Ascending aorta (tissue), 2 donors: Measurements from ENCODE around the gene ROBO4. TPM values are rescaled to one million over a fixed set of nuclear protein-coding genes. Genes with fewer than 3 reads are reported as not detected.

ENCODE experiments used
- DNase-seq, 2 donors: peaks; one replicate each; pipeline ENCODE4 v3.0.0-alpha.2; 2019; ENCODE audit warnings: low spot score in 2 of 2
- H3K27ac ChIP-seq, 2 donors: fragments of 200-600 bp; sonication (generic); one replicate each; pipeline ENCODE4 v1.5.1; 2016 to 2017; ENCODE audit warnings: mild to moderate bottlenecking in 1 of 2
- H3K27me3 ChIP-seq: fragments of 200-600 bp; sonication (generic); one replicate; pipeline ENCODE4 v1.5.1; 2017
- H3K36me3 ChIP-seq, 2 donors: fragments of 200-600 bp; sonication (generic); one replicate each; pipeline ENCODE4 v1.5.1; 2016
- H3K4me1 ChIP-seq, 2 donors: fragments of 200-600 bp; sonication (generic); one replicate each; pipeline ENCODE4 v1.5.1; 2016 to 2017; ENCODE audit warnings: mild to moderate bottlenecking in 1 of 2
- H3K4me3 ChIP-seq, 2 donors: fragments of 200-600 bp; sonication (generic); one replicate each; pipeline ENCODE4 v1.5.1; 2016 to 2017; ENCODE audit warnings: mild to moderate bottlenecking in 1 of 2
- H3K9me3 ChIP-seq, 2 donors: fragments of 200-600 bp; sonication (generic); one replicate each; pipeline ENCODE4 v1.5.1; 2016
- CTCF ChIP-seq, 3 experiments: fragments of 200-600 bp in 2 of 3; fragments of 450-650 bp in 1 of 3; sonication (generic) in 2 of 3; IDR thresholded peaks; one replicate each; pipeline ENCODE4 v1.5.1; 2016 to 2019; ENCODE audit warnings: antibody characterized with exemption in 3 of 3, mild to moderate bottlenecking in 1 of 3, moderate library complexity in 1 of 3
- intact Hi-C: fragments of 100-400 bp; cut with DNase I; formaldehyde crosslinking; loops from one replicate; pipeline ENCODE4 v1.15.1; 2023
- total RNA-seq: library from RNA; depleted of rRNA; stranded (reverse); fragments of >200 nt; gene quantifications from one replicate; pipeline ENCODE4 v1.1.0, GENCODE V29; 2016

ROBO4 gene
- total RNA-seq, 1 donor from 2014 or later: 51.5 TPM

- peaks cover 12% of the 10 kb centered on the region for H3K27me3 ChIP-seq
- intact Hi-C loops: no loop called here
These were observed 51.5 kb downstream of the ROBO4 start for GRCh38 chr11:124846070-124846673.

GRCh38 chr11:124844664-124845079, 53.0 kb downstream of the ROBO4 start:
- H3K9me3 ChIP-seq: no peaks in the 10 kb centered on the region
- no peak overlapping the region for H3K27ac ChIP-seq
- DNase-seq: no peak
- no peak for TF ChIP-seq CTCF (IDR thresholded peaks at IDR 0.05)
- H3K4me3 ChIP-seq: no peak overlapping the region
- H3K4me1 ChIP-seq: peaks cover 5 to 7% of the 10 kb centered on the region in 2 donors
- no peaks in the 10 kb centered on the region for H3K36me3 ChIP-seq
- intact Hi-C loops: no loop called here
- peaks cover 21% of the 10 kb centered on the region for H3K27me3 ChIP-seq

More at GRCh38 chr11:124846070-124846673, 51.5 kb downstream of the ROBO4 start:
- Histone ChIP-seq H3K4me1 (peaks cover 0 to 5% of the 10 kb centered on the region in 2 donors), H3K36me3 (no peaks in the 10 kb centered on the region), H3K4me3 (no peak overlapping the region), H3K27ac (no peak overlapping the region), H3K9me3 (no peaks in the 10 kb centered on the region)
- DNase-seq: no peak
- TF ChIP-seq CTCF (IDR thresholded peaks at IDR 0.05): no peak

GRCh38 chr11:124843616-124843910, 54.1 kb downstream of the ROBO4 start:
- Histone ChIP-seq H3K9me3 (no peaks in the 10 kb centered on the region), H3K27ac (no peak overlapping the region), H3K27me3 (peaks cover 32% of the 10 kb centered on the region), H3K36me3 (no peaks in the 10 kb centered on the region), H3K4me1 (peaks cover 11 to 16% of the 10 kb centered on the region in 2 donors), H3K4me3 (no peak overlapping the region)
- TF ChIP-seq CTCF (IDR thresholded peaks at IDR 0.05): no peak
- DNase-seq: no peak
- intact Hi-C loops: no loop called here

- H3K27ac ChIP-seq: no peak overlapping the region
- H3K36me3 ChIP-seq: no peaks in the 10 kb centered on the region
- intact Hi-C loops: no loop called here
- peaks cover 11 to 16% of the 10 kb centered on the region in 2 donors for H3K4me1 ChIP-seq
- H3K9me3 ChIP-seq: no peaks in the 10 kb centered on the region
- no peak for TF ChIP-seq CTCF (IDR thresholded peaks at IDR 0.05)
- H3K27me3 ChIP-seq: peaks cover 33% of the 10 kb centered on the region
- H3K4me3 ChIP-seq: no peak overlapping the region
- DNase-seq: no peak
These were observed 55.4 kb downstream of the ROBO4 start for GRCh38 chr11:124842305-124842704.

- Histone ChIP-seq H3K9me3 (no peaks in the 10 kb centered on the region), H3K27me3 (peaks cover 33% of the 10 kb centered on the region), H3K4me1 (peaks cover 11 to 16% of the 10 kb centered on the region in 2 donors), H3K4me3 (no peak overlapping the region), H3K36me3 (no peaks in the 10 kb centered on the region), H3K27ac (no peak overlapping the region)
- intact Hi-C loops: no loop called here
- no peak for DNase-seq
- no peak for TF ChIP-seq CTCF (IDR thresholded peaks at IDR 0.05)
These were observed 55.8 kb downstream of the ROBO4 start for GRCh38 chr11:124841840-124842239.

GRCh38 chr11:124841201-124841600, 56.5 kb downstream of the ROBO4 start:
- TF ChIP-seq CTCF (IDR thresholded peaks at IDR 0.05): no peak
- intact Hi-C loops: no loop called here
- Histone ChIP-seq H3K36me3 (no peaks in the 10 kb centered on the region), H3K4me3 (no peak overlapping the region), H3K4me1 (peaks cover 11 to 18% of the 10 kb centered on the region in 2 donors), H3K27ac (no peak overlapping the region), H3K9me3 (no peaks in the 10 kb centered on the region), H3K27me3 (peaks cover 33% of the 10 kb centered on the region)
- DNase-seq: no peak
